Neuronal stem cell (in vitro differentiated cells): ENCODE results near the gene SPINT1.

Experiments
- DNase-seq: peaks from one replicate; pipeline ENCODE4 v3.0.0-alpha.2; 2013; ENCODE audit warnings: low spot score
- H2AFZ ChIP-seq: one replicate; pipeline ENCODE4 v1.6.1; 2013; ENCODE audit warnings: mild to moderate bottlenecking, low read length, inconsistent platforms
- H2AK5ac ChIP-seq: 2 replicates; pipeline ENCODE4 v1.6.1; 2013; ENCODE audit warnings: low read depth, mild to moderate bottlenecking, inconsistent platforms, low read length, moderate library complexity, mixed read lengths
- H2BK120ac ChIP-seq: 2 replicates; pipeline ENCODE4 v1.6.1; 2013; ENCODE audit warnings: low read depth, mild to moderate bottlenecking, inconsistent platforms, low read length, moderate library complexity, mixed read lengths
- H2BK12ac ChIP-seq: one replicate; pipeline ENCODE4 v1.6.1; 2013; ENCODE audit warnings: low read length, inconsistent platforms
- H2BK15ac ChIP-seq: 2 replicates; pipeline ENCODE4 v1.6.1; 2013; ENCODE audit warnings: mild to moderate bottlenecking, low read length, inconsistent platforms, mixed read lengths
- H2BK5ac ChIP-seq: one replicate; pipeline ENCODE4 v1.6.1; 2013; ENCODE audit warnings: inconsistent platforms, mild to moderate bottlenecking, low read length, moderate library complexity
- H3K14ac ChIP-seq: one replicate; pipeline ENCODE4 v1.6.1; 2013; ENCODE audit warnings: low read length, inconsistent platforms
- H3K18ac ChIP-seq: 2 replicates; pipeline ENCODE4 v1.6.1; 2013; ENCODE audit warnings: low read length, inconsistent platforms
- H3K23ac ChIP-seq: 2 replicates; pipeline ENCODE4 v1.6.1; 2013; ENCODE audit warnings: low read depth, mild to moderate bottlenecking, mixed read lengths, low read length, inconsistent platforms; ENCODE audit not compliant: poor library complexity
- H3K27ac ChIP-seq: replicated peaks from 3 replicates; pipeline ENCODE4 v1.5.1; 2013; ENCODE audit warnings: low read length, inconsistent platforms
- H3K27me3 ChIP-seq, 3 experiments: 2 replicates each; pipeline ENCODE4 v1.6.1; 2013; ENCODE audit warnings: low read length in 3 of 3, mild to moderate bottlenecking in 2 of 3, inconsistent platforms in 1 of 3, low read depth in 1 of 3, mixed read lengths in 1 of 3, moderate library complexity in 1 of 3; ENCODE audit not compliant: control insufficient read depth in 3 of 3, insufficient read depth in 3 of 3
- H3K36me3 ChIP-seq, 2 donors: replicated peaks in 1 of 2; 2 replicates each; pipeline ENCODE4 v1.6.1; 2013; ENCODE audit warnings: low read length in 2 of 2; ENCODE audit not compliant: control insufficient read depth in 2 of 2, insufficient read depth in 2 of 2
- H3K4ac ChIP-seq: 2 replicates; pipeline ENCODE4 v1.6.1; 2013; ENCODE audit warnings: inconsistent platforms, mild to moderate bottlenecking, low read length, moderate library complexity
- H3K4me1 ChIP-seq, 2 donors: 1 replicate in 1 of 2; 2 replicates in 1 of 2; pipeline ENCODE4 v1.6.1; 2013; ENCODE audit warnings: low read length in 2 of 2, low read depth in 1 of 2; ENCODE audit not compliant: control insufficient read depth in 2 of 2, insufficient read depth in 1 of 2
- H3K4me2 ChIP-seq: one replicate; pipeline ENCODE4 v1.6.1; 2013; ENCODE audit warnings: mild to moderate bottlenecking, low read length, inconsistent platforms; ENCODE audit not compliant: insufficient read depth, poor library complexity, severe bottlenecking
- H3K4me3 ChIP-seq, 2 donors: 2 replicates each; pipeline ENCODE4 v1.5.1; 2013; ENCODE audit warnings: low read length in 2 of 2, mild to moderate bottlenecking in 2 of 2, inconsistent platforms in 1 of 2, moderate library complexity in 1 of 2
- H3K79me1 ChIP-seq: one replicate; pipeline ENCODE4 v1.6.1; 2013; ENCODE audit warnings: low read depth, mild to moderate bottlenecking, inconsistent platforms, low read length, moderate library complexity
- H3K9ac ChIP-seq: one replicate; pipeline ENCODE4 v1.6.1; 2013; ENCODE audit warnings: mild to moderate bottlenecking, low read depth, low read length, inconsistent platforms; ENCODE audit not compliant: poor library complexity
- H3K9me3 ChIP-seq, 2 donors: replicated peaks in 1 of 2; 2 replicates each; pipeline versions ENCODE3 to v1.6.1; 2013; ENCODE audit warnings: low read length in 2 of 2, mild to moderate bottlenecking in 2 of 2, inconsistent platforms in 1 of 2, low read depth in 1 of 2, mixed read lengths in 1 of 2, moderate library complexity in 1 of 2; ENCODE audit not compliant: control insufficient read depth in 2 of 2, insufficient read depth in 1 of 2
- H4K8ac ChIP-seq: one replicate; pipeline ENCODE4 v1.6.1; 2013; ENCODE audit warnings: low read depth, mild to moderate bottlenecking, inconsistent platforms, low read length, moderate library complexity
- H4K91ac ChIP-seq: one replicate; pipeline ENCODE4 v1.6.1; 2013; ENCODE audit warnings: low read length, low read depth, mild to moderate bottlenecking, inconsistent platforms; ENCODE audit not compliant: poor library complexity
- WGBS, 2 donors: extraction: QIAGEN DNeasy Blood & Tissue Kit; methylation state at CpG; one replicate each; pipeline ENCODE4 v1.1.7; 2013; ENCODE audit warnings: missing lambda C conversion rate in 2 of 2, mixed read lengths in 1 of 2; ENCODE audit not compliant: insufficient read length in 2 of 2, insufficient replicate concordance in 1 of 2; ENCODE audit errors: extremely low coverage in 2 of 2; 5-methylcytosine and 5-hydroxymethylcytosine counted together

The SPINT1 gene

DNA sequence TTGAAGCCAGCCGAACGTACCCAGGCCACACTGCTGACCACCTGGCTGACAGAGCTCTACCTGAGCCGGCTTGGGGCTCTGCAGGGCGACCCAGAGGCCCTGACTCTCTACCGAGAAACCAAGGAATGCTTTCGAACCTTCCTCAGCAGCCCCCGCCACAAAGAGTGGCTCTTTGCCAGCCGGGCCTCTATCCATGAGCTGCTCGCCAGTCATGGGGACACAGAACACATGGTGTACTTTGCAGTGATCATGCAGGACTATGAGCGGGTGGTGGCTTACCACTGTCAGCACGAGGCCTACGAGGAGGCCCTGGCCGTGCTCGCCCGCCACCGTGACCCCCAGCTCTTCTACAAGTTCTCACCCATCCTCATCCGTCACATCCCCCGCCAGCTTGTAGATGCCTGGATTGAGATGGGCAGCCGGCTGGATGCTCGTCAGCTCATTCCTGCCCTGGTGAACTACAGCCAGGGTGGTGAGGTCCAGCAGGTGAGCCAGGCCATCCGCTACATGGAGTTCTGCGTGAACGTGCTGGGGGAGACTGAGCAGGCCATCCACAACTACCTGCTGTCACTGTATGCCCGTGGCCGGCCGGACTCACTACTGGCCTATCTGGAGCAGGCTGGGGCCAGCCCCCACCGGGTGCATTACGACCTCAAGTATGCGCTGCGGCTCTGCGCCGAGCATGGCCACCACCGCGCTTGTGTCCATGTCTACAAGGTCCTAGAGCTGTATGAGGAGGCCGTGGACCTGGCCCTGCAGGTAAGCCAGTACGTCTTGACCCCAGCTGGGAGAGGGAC lies 56.6 kb downstream of the SPINT1 start:
- H3K14ac ChIP-seq, result peak overlapping the region; percentile 17
- H4K91ac ChIP-seq, result no peak overlapping the region
- H2AFZ ChIP-seq, result no peak overlapping the region
- H3K9ac ChIP-seq, result peak overlapping the region; percentile 21
- WGBS, 2 donors, result no CpG with 5 or more reads among the region's 36 CpGs
- H3K27me3 ChIP-seq, result no peaks in the 10 kb centered on the region
- H4K8ac ChIP-seq, result no peak overlapping the region
- H2BK5ac ChIP-seq, result no peak overlapping the region
- no peak overlapping the region for H3K4me2 ChIP-seq
- peaks cover 48 to 78% of the 10 kb centered on the region in 2 donors for H3K36me3 ChIP-seq
- H3K27ac ChIP-seq, result no peak overlapping the region
- H2AK5ac ChIP-seq, result no peak overlapping the region
- no peak overlapping the region for H2BK12ac ChIP-seq
- no peak overlapping the region for H3K18ac ChIP-seq
- H3K4me1 ChIP-seq, result peaks cover 2 to 3% of the 10 kb centered on the region in 2 donors
- H2BK15ac ChIP-seq, result no peak overlapping the region
- no peak overlapping the region for H3K4ac ChIP-seq
- DNase-seq, result no peak
- H3K79me1 ChIP-seq, result peaks cover 23% of the 10 kb centered on the region
- no peaks in the 10 kb centered on the region for H3K9me3 ChIP-seq
- peak overlapping the region in 1 of 2 donors; percentile 57 for H3K4me3 ChIP-seq
- H2BK120ac ChIP-seq, result no peak overlapping the region
- peak overlapping the region; percentile 37 for H3K23ac ChIP-seq

- Histone ChIP-seq H4K91ac (no peak overlapping the region), H3K4me2 (no peak overlapping the region), H3K27ac (no peak overlapping the region), H3K27me3 (no peaks in the 10 kb centered on the region), H3K9ac (no peak overlapping the region), H4K8ac (no peak overlapping the region), H2BK12ac (no peak overlapping the region), H2BK15ac (no peak overlapping the region), H3K18ac (no peak overlapping the region), H2AK5ac (no peak overlapping the region), H2BK5ac (no peak overlapping the region), H2BK120ac (no peak overlapping the region), H3K4me3 (peak overlapping the region in 1 of 2 donors; percentile 26), H2AFZ (no peak overlapping the region), H3K4me1 (no peaks in the 10 kb centered on the region), H3K23ac (peak overlapping the region; percentile 37), H3K4ac (no peak overlapping the region), H3K36me3 (peaks cover 47 to 76% of the 10 kb centered on the region in 2 donors), H3K79me1 (peaks cover 22% of the 10 kb centered on the region), H3K9me3 (no peaks in the 10 kb centered on the region), H3K14ac (no peak overlapping the region)
- WGBS, 2 donors, result no CpG with 5 or more reads among the region's 5 CpGs
- DNase-seq, result no peak
Measured at GRCh38 chr15:40901053-40901443, 57.2 kb downstream of the SPINT1 start.

GRCh38 chr15:40902605-40903561 lies 59.0 kb downstream of the SPINT1 start:
- no peak overlapping the region for H3K4ac ChIP-seq
- H3K14ac ChIP-seq, result no peak overlapping the region
- no peak overlapping the region for H2AFZ ChIP-seq
- peaks cover 46 to 60% of the 10 kb centered on the region in 2 donors for H3K36me3 ChIP-seq
- peak overlapping the region; percentile 31 for H2BK120ac ChIP-seq
- no peak overlapping the region for H3K27ac ChIP-seq
- DNase-seq, result no peak
- peaks cover 24% of the 10 kb centered on the region for H3K79me1 ChIP-seq
- H3K23ac ChIP-seq, result peak overlapping the region; percentile 73
- peak overlapping the region; percentile 70 for H3K9ac ChIP-seq
- H2BK15ac ChIP-seq, result no peak overlapping the region
- H2BK12ac ChIP-seq, result no peak overlapping the region
- no peaks in the 10 kb centered on the region for H3K27me3 ChIP-seq
- H3K18ac ChIP-seq, result no peak overlapping the region
- no peak overlapping the region for H2AK5ac ChIP-seq
- no CpG with 5 or more reads among the region's 33 CpGs for WGBS, 2 donors
- no peak overlapping the region for H2BK5ac ChIP-seq
- no peak overlapping the region for H4K91ac ChIP-seq
- H3K4me1 ChIP-seq, result peaks cover 2 to 7% of the 10 kb centered on the region in 2 donors
- H3K4me2 ChIP-seq, result no peak overlapping the region
- H4K8ac ChIP-seq, result no peak overlapping the region
- H3K9me3 ChIP-seq, result no peaks in the 10 kb centered on the region
- no peak overlapping the region for H3K4me3 ChIP-seq
